NCI-H1930 (cell line): ENCODE data around the gene ABCF3.

Source experiments
- DNase-seq, 2 experiments: peaks; one replicate each; lab custom pipeline; 2025; lab: John Stamatoyannopoulos, UW

ABCF3 gene

DNA sequence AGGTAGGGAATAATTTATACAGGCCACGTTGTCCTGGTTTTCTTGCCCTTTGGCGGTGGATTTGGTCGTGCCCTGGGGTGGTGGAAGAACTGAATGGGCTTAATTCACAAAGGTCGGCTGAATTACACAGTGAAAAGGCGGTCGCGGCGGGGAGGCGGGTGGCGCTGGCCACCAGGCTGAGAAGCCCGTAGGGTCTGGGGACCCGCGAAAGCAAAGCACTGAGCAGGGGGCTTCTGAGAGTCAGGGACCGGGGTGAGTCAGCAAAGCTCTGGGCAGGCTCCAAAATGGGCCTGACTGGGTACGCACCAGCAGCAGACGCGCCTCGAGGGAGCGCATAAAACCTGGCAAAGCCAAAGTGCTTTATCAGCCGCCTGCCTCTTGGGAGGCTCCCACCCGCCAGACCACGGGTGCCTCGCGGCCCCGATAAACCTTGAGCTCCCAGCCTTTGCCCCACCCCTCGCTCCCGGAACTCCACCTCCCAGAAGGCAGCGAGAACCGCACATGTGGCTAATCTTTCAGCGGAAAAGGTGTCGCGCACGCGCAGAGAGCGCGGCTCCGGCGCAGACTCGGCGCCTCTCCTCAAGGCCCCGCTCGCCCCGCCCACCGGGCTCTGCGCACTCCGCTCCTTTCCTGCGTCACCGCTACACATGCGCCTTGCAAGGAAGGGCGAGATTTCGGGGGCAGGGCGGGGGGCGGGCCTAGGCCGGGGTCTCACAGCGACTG, 377 bp upstream of the ABCF3 start:
- DNase-seq = peak; percentile 98

DNA sequence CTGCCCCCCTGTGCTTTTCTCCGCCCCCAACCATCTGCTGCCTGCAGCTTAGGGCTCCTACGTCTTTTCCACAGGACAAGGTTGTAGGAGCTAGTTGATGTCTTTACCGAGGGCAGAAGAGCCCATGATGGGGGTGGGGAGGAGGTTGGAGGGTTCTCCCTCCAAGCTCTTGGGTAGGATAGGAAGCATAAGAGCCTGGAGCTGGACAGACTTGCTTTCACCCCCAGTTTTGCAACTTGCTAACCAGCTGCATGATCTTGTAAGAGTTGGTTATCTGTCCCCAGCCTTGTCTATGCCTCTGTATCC, 856 bp downstream of the ABCF3 start:
- DNase-seq = no peak

DNA sequence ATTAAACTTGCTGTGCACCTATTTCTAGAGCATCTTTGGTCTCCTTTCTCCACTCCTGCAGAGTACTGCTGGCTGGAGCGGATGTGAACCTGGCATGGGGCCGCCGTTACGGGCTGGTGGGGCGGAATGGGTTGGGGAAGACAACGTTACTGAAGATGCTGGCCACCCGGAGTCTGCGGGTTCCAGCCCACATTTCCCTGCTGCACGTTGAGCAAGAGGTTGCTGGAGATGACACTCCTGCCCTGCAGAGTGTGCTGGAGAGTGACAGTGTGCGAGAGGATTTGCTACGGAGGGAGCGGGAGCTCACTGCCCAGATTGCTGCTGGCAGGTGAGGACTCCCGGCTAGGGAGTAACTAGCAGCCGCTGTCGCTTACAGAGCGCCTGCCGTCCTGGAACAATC, 2.1 kb downstream of the ABCF3 start:
- DNase-seq = no peak

DNA sequence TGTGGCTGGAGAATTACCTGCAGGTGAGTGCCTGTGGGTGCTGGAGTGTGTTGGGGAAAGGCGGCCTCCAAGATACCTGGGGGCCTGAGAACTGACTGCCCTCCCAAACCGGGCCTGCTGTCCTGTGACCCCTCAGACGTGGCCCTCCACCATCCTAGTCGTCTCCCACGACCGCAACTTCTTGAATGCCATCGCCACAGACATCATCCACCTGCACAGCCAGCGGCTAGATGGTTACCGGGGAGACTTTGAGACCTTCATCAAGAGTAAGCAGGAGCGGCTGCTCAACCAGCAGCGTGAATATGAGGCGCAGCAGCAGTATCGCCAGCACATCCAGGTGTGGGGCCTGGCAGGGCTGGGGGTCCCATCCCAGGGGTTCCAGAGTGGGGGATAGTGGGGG, 3.4 kb downstream of the ABCF3 start:
- no peak for DNase-seq

DNA sequence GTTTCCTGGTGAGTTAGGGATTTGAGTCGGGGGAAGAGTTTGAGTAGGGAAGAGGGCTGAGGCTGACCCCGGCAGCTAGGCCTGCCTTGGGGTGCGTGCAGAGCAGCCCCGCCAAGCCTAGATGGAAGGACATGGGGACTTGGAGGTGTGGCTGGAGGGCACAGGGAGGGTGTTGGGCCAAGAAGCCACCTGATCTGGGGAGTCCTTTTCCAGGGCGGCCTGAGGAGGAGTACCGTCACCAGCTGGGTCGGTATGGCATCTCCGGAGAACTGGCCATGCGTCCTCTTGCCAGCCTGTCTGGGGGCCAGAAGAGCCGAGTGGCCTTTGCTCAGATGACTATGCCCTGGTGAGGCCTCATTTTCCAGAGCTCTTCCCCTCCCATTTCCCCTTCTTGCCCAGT, 6.9 kb downstream of the ABCF3 start:
- no peak for DNase-seq

DNA sequence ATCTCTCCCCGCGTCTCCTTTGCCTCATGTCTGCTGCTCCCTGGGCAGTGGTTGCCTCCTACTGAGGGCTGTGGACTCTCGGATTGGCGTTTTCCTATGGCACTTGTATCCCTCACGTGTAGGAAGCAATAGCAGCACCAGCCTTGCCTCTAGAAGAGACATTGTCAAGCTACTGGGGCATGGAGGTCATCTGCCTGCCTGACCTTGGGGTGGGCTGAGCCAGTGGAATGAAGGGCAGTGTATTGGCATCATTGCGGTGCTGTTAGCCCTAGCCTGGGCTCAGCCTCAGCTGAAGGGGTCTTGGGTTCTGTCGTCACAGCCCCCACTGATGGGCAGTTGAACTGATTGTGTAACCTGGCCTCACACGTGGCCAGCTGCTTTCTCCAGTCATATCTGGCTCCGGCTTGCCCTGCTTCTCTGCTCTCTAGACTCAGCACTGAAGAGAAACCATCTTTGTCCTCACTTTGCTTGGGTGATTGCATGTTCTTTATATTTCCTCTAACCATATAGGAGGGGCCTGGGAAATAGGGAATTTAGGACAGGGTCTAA, 8.1 kb downstream of the ABCF3 start:
- DNase-seq = no peak

DNA sequence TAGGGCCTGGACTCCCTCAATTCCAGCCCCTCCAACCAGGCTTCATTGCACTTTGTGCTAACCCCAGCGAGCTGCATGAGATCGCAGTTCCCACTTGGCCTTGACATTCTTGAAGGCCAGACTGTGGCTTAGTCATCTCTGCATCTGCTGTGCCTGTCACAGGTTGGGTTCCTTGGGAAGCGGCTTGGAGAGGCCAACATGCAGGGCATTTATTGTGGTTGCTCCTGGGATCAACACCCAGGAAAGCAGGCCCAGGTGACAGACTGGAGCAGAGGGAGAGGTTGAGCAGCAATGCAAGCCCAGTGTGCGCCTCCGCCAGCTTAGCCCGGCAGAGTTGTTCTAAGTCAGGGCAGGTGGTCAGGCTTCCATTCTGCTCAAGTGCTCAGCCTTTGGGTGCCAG, 10.5 kb downstream of the ABCF3 start:
- no peak for DNase-seq

DNA sequence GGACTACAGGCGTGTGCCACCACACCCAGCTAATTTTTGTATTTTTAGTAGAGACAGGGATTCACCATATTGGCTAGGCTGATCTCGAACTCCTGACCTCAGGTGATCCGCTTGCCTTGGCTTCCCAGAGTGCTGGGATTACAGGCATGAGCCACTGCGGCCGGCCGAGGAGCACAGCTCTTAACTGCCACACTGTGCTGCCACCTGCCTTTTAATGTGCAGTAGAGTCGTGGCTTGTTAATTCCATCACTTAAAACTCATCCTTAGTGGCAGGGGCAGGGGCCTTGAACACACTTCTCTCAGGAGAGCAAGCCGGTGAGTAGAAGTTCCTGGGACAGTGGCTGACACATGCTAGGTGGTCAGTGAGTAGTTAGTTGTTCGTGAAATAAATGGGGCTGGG, 12.5 kb downstream of the ABCF3 start:
- no peak for DNase-seq

DNA sequence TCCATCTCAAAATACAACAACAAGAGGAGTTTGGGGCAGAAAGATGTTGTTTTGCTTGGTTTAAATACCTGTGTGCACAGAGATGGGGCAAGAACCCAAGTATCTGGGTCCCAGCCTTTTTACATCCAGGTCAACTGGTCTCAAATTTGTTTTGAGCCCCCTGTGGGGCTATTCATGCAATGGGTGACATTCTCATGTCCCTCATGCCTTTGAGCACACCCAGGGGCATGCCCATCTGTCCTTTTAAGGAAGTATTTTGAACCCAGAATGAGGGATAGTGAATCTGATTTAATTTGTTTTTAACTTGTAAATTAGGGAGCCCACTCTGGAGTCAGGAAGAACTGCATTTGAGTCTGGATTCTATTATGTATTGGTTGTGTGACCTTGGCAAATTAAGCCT, 14.8 kb downstream of the ABCF3 start:
- DNase-seq = no peak

DNA sequence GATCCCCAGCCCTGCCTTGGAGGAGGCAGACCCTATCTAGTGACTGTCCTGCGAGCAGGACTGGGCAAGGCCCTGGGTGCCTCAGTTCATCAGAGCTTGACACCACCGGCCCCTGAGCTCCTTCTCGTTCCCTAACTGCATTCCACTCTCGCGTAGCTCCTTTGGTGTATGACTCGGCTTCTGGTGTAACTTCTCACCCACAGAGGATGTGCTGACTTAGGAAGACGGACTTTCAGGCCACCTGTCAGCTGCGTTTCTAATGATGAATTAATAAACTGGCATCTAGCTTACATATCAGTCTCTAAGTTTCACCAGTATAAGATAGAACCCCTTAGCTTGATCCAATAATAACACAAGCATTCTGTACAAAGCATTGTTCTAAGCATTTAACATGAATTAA, 17.5 kb downstream of the ABCF3 start:
- no peak for DNase-seq

DNA sequence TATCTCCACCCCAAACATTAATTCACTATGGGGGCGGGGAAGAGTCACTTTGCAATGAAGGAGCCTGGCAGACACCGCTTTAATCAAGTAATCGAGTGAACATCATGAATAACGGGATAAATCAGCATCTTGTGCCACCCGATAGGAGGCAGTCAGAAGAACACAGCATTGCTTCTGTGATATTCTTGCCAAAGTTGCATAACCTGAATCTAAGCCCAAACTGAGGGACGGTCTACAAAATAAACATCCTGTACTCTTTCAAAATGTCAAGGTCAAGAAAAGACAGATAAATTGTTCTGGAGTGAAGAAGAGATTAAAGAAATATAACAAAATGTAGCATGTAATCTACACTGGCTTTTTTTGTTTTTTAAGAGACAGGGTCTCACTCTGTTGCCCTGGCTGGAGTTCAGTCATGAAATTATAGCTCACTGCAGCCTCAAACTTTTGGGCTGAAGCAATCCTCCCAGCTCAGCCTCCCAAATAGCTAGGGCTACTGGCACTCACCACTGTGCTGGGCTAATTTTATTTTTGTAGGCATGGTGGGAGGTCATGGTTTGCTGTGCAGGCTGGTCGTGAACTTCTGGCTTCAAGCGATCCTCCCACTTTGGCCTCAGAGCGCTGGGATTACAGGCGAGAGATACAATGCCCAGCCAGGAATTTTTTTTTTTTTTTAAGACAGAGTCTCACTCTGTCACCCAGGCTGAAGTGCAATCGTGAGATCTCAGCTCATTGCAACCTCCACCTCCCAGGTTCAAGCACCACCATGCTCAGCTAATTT, 23.3 kb downstream of the ABCF3 start:
- DNase-seq = no peak

DNA sequence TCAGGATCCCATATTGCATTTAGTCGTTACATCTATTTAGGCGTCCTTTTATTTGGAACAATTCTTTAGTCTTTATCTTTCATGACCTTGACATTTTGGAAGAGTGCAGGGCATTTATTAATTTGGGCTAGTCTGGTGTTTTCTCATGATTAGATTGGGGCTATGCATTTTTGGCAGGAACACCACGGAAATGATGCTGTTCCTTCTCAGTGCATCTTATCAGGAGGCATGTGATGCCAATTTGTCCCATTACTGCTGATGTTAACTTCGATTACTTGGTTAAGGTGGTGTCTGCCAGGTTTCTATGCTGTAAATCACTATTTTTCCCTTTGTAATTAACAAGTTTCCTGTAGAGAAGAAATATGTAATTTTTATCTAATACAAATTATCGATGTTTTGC, 25.3 kb downstream of the ABCF3 start:
- DNase-seq = no peak

DNA sequence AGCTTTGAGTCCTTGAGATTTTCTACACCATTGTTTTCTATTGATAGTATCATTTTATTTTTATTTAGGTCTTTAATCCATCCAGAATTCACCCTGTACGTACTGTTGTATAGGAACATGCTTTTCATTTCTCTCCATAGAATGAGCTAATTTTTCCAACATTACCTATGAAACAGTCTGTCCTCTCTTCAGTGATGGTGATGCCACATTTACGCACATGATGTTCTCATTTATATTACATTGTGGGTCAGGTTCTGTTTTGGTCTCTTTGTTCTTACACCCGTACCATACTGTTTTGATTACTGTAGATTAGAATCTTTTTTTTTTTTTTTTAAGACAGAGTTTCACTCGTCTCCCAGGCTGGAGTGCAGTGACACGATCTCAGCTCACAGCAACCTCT, 25.7 kb downstream of the ABCF3 start:
- DNase-seq = no peak

DNA sequence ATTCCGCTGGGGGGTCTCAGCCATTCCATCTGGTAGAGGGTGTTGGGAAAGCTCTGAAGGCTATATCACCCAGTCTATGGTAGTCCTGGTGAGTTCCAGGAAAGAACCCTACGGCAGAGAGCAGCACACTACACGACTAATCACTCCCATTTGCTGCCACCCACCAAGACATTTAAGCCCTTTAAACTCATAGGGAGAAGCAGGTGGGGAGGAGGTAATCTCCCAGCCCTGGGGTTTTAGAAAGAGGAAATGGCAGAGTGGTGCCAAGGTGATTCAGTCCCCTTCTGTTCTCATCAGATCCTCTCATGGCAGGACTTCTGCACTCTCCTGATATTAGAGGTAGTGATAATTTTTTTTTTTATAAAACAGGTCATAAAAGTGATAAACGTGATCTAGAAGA, 32.8 kb downstream of the ABCF3 start:
- no peak for DNase-seq

DNA sequence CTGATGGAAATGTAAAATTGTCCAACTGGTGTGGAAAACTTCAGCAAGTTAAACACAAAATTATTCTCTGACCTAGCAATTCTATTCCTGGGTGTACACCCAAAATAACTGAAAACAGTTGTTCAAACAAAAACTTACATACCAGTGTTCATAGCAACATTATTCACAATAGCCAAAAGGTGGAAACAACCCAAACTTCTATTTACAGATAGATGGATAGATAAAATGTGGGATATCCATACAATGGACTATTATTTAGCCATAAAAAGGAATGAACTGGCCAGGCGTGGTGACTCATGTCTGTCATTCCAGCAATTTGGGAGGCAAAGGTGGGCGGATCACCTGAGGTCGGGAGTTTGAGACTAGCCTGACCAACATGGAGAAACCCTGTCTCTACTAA, 36.5 kb downstream of the ABCF3 start:
- no peak for DNase-seq

DNA sequence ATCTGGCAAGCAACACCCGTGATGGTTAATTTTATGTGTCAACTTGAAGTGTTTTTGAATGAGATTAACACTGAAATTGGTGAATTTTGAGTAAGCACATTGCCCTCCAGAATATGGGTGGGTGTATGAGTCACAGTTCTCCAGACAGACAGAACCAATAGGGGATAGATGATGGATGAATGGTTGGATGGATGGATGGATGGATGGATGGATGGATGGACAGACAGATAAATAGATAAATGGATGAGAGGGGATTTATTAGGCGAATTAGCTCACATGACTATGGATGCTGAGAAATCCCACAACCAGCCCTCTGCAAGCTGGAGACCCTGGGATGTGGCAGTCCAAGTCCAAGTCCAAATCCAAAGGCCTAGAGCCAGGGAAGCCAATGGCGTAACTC, 37.9 kb downstream of the ABCF3 start:
- no peak for DNase-seq

DNA sequence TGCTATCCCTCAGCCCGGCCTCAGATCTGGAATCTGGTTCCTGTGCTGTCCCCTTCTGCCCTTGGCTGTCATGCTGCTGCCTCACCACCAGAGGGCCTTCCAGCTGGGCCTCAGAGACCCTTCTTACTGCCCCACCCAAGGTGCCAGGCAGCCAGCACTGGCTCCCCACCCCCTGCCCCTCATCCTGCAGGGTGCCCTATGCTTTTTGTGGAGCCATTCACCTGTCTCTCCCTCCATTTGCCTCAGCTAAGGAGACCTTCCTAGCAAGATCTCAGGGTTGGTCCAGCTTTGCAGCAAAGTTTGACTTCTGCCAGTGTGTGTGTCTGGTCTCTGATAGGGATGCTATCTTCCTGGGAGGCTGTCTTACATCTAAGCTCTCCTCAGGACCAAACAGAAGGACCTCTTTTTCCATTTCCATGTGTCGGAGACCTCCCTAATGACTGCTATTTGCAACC, 41.5 kb downstream of the ABCF3 start:
- no peak for DNase-seq

DNA sequence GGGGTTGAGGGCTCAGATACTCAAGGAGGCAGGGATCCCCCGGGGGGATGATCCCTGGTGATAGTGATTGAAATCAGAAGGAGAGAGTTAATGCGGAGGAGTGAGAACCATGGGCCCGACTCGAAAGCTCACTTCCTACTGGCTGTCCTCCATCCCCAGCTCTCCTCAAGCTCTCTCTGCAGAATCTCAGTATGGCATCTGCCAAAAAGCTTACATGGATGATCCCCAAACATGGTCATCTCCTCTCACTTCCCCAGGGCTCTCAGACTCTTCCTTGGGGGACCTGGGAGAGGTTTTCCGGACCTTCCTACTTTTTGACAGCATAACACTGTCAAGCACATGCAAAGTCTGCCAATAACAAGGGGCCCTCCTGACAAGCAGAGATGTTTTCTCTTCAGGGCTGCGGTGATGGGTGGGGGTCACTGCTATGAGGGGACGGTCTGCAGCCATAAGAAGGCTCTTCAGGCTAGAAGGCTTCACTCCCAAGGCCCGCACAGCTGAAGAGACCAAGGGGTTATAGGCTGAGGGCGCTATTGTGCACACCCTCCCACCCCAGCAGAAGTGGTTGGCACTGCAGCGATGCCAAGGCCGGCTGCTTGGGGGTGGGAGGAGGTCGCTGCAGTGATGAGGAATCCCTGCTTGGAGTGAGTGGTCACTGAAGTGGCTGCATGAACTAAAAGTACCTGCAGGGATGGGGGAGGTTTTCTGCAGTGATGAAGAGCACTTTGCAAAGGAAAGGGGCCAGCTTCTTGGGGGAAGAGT, 42.6 kb downstream of the ABCF3 start:
- DNase-seq = no peak

DNA sequence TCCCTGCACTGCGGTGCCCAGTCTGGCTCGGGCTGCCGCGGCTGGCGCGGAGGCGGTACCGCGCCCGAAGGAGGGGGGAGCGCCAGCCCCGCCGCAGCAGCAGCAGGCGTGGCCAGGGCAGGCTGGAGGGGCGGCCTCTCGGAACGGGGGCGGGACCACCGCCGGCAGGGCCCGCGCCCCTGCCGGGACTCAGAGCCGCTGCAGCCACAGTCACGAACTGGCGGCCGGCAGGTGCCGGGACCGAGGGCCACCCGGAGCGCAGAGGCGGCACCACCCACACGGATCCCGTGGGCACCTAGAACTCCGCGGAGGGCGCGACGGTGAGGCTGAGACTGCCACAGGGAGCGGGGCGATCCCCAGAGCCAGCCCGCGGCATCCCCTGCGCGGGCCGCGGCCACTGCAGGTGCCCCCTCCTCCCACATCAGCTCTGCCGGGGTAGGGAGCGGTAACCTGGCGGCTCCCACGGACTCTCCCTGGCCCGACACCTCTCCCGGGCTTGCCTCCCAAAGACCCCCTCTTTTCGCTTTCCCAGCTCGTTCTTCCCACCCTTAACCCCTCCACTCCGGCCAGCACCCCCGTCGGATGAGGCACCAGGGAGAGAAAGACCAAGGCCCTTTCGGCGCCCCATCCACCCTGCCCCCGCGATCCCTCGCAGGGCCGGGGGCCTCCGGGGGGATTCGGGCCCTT, 43.5 kb downstream of the ABCF3 start, which contains the start of gene VWA5B2:
TSS of gene VWA5B2 (plus strand) at position 192 of the 687 bp plus-strand sequence. CDS start 944 bp downstream, outside the sequence.
- DNase-seq = peak; percentile 63 to 78

DNA sequence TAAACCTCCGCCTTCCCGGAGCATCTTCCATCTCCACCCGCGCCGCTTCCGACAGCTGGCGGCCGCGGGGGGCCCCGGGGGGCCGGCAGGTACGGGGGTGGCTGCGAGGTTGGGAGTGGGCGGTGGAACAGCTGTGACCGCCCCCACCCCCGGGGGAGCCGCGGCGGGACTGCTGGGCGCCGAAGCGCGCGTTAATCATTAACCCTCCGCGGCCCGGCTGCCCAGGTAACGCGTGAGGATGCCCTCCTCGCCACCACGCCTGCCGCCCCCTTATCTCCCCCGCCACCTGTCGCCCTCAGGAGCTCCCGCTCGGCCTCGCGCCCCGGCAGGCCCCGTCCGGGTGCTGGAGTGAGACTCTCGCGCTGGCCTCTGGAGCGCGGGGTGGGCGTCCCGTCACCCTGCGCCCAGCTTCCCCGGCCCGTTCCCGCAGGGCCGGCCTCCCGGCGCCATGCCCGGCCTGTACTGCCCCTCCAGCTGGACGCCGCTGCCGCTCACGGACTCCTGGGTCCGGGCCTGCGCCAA, 44.1 kb downstream of the ABCF3 start:
- no peak for DNase-seq

DNA sequence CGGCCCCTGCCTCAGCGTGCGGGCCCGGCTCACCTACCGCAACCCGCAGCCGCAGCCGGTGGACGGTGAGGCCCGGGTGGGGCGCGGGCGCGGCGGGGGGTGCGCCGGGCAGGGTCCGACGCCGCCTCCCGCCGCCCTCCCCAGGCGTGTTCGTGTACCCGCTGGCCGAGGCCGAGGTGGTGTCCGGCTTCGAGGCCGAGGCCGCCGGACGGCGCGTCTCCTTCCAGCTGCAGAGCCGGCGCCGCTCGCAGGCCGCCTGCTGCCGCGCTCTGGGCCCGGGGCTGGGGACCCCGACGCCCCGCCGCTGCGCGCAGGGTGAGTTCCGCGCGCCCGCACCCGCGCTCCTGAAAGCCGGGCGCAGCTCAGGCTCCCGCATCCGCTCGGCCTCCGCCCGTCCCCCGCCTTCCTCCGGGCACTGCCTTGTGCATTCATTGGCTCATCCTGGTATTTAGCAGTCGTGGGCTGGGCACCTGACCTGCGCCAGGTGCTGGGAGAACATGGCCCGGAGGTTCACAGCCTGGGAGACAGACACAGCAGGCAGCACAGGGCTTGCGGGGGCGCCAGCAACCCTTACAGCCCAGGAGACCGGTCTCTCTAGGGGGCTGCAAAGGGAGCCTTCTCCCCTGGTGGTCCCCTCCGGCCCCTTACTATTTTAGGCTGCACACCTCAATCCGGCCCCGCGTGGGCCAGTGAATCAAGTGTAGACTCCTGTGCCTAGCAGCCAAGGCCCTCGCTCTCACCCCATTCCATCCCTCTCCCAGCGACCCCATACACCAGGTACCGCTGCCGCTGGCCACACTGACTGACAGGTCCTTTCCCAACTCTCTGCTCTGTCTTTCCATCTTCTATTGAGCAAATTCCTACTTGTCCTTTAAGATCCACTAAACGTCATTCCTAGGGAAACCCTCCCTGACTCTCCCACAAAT, 44.9 kb downstream of the ABCF3 start:
- DNase-seq = no peak
